NCI-H748 (cell line): ENCODE data around the gene DUSP10.
A peak's percentile ranks its signal among the peaks of the same experiment; 100 is the strongest.

Experiments used
- DNase-seq: peaks from one replicate; lab custom pipeline; 2025; ENCODE audit not compliant: unreplicated experiment; lab: John Stamatoyannopoulos, UW

The DUSP10 gene

DNA sequence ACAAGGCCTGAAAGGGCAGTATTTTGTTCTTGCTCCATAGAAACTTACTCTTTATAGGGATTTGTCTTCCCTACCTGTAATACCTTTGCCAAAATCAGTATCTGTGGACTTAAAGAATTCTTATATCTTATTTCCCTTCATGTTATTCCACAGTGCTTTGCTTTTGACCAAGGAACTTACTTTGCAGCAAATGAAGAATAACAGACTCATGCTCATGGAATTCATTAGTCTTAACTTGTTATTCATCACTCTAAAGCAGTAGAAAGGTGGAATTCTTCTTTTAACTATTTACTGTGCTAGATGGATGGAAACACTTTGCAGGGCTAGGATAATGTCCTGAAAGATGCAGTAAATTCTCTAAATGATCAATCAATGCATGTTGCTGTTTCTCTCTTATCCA, 45.9 kb downstream of the DUSP10 start:
- DNase-seq = no peak

DNA sequence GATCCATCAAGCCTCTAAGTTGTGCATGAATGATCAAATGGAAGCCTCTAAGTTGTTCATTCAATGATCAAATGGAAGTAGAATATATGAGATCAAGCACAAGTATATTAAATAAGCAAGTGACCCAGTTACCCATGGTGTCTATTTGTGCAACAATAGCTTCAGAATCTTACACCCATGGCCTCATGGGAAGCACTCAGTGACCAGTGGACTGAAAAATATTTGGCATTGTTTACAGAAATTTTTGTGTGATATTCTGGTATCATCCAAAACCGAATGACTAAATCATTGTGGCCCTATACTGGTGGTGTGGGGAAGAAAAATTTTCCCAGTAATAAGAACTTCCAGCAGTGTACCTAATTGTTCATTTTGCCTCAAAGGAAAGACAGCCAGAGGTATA, 46.6 kb downstream of the DUSP10 start:
- no peak for DNase-seq

GRCh38 chr1:221694109-221694508, 47.8 kb downstream of the DUSP10 start:
- DNase-seq = no peak

DNA sequence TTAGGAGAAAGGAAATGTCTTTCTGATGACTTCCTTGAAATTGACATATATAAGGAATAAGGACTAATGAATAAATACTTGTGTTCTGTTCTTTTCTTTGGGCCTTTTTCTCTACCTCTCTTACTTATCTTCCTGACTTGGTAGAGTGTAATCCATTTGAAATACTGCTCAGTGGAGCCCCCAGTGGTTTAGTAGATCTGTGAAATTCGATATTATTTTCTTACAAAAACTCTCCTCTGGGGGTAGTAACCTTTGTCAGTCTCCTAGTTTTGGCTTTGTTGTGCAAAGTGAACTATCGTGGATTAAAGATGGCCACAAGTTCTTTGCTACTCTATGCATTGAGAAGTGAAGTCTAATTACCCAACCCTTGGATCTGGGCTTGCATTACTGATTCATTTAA, 48.8 kb downstream of the DUSP10 start:
- DNase-seq = no peak

GRCh38 chr1:221692643-221693042, 49.2 kb downstream of the DUSP10 start:
- DNase-seq = no peak

GRCh38 chr1:221691261-221691660, 50.6 kb downstream of the DUSP10 start:
- no peak for DNase-seq

- DNase-seq = no peak
Observed at GRCh38 chr1:221690858-221691257, 51.0 kb downstream of the DUSP10 start.

- no peak for DNase-seq
Observed at GRCh38 chr1:221689138-221689537, 52.8 kb downstream of the DUSP10 start.

DNA sequence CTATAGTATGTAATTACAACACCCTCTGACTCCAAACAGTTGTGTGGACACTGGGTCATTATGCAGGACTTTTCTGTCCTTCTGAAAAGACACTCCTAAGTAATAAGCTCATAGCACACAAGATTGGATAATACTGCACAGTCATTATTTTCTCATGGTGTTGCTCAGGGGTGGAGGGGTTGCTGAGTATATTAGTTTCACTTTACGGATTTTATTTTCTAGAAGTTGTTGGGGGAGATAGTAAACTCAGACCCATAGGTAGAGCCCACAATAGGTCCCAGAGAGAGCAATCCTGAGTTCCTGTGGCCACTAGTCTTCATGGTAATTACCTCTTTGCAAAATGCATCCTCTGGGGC, 53.4 kb downstream of the DUSP10 start:
- DNase-seq = no peak

DNA sequence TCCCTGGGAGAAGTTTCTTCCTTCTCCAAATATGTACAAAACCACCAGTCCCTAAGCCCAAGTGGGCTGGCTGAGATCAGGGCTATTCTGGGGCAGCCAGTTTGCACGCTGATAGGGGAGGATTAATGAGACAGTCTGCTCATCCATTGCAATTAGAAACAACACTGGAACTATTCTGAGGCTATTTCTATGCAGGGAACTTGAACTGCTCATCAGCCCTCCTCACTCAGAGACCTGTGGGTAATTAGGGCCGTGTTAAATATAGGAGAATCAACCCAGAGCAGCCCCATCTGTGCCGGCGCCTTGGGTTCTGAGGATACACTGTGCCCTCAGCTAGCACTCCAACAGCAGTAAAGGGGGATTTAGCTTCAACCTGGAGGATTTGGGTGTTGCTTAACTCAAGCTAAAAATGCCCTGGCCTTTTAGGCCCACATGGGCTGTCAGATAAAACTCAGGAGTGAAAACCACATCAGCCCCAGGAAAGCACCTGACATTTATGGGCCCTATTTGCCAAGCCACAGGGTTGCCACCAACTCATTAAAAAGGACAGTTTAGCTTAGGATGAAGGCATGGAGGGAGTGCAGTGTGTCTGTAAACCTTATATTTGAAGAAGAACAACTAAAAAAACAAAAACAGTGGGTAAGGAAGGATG, 53.9 kb downstream of the DUSP10 start:
- no peak for DNase-seq

GRCh38 chr1:221683681-221684080, 58.2 kb downstream of the DUSP10 start:
- DNase-seq = no peak

GRCh38 chr1:221680085-221680484, 61.8 kb downstream of the DUSP10 start:
- no peak for DNase-seq

GRCh38 chr1:221678014-221678413, 63.9 kb downstream of the DUSP10 start:
- DNase-seq = no peak

DNA sequence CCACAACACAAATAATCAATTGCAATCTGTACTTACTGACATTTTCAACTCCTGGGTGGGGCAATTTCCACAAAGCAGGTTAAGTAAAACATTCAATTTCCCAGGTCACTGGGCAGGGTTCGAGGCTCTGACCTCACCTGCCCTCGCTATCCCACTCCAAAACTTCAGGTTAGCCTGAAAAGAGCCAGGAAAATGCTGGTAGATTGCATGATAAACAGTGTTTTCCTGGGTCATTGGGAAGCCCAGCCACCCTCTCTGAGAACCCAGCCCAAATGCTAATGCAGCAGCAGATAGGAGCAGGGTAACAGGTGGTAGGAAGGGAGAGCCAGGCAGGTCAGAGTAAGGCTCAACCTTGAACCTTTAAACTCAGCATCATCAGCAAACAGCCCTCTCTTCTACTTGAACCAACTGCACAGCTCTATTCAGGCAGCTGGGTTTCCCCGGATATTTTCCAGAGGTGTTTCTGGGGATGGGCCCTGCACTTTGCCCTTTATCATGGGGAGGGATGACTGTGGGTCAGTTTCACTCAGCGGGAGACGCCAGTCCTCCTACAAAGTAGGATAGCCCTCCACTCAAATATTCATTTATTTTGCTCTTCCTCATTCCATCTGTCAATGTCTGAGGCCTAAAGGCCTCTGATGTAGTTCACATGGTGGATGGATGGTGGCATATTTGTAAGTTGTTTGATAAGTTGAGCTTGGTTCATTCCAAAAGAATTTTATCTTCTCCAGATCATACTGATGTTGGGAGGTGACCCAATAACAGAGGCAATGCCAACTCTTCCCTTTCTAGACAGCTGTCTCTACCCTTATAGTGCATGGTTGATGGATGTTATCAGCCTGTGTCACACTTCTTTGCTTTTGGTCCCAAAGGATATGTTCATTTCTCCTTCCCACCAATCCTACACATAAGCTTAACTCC, 65.7 kb downstream of the DUSP10 start:
- no peak for DNase-seq

- peak; percentile 7 for DNase-seq
Observed at GRCh38 chr1:221672965-221673364, 68.9 kb downstream of the DUSP10 start.

DNA sequence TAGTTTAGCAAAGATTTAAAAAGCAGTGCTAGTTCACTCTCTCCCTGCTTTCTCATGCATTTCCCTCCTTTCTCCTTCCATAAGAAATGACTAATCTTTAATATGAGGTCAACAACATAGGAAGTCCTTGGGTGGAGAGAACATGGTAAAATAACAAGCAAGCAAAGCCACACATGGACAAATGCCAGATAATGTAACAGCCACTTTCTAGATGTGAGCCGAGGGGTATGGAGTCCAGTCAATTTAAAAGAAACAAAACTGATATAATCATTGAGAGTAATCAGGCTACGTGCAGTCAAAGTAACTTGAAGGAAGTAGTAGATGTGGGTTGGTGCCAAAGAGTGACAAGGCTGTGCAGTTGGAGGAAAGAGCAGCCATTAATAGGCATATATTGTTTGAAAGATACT, 69.6 kb downstream of the DUSP10 start:
- DNase-seq = no peak

DNA sequence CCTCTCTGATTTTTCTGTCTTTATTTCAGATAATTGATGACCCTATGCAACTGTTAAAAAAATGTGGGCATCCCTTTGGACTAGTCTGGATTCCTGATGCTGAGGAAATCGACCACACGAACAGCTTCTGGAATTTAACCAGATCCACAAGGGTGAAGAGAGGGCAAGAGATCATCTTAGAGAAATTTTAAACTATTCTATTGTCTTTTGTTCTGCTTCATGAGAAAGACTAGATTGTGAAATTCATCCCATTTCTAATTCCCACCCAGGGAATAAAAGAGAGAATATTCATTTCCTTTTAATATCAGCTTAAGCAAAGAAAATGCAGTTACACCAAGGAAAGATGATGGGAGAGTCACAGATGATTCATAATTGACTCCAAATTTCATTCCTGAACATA, 71.8 kb downstream of the DUSP10 start:
- DNase-seq = no peak

- peak; percentile 77 for DNase-seq
Observed at GRCh38 chr1:221669441-221669840, 72.4 kb downstream of the DUSP10 start.

DNA sequence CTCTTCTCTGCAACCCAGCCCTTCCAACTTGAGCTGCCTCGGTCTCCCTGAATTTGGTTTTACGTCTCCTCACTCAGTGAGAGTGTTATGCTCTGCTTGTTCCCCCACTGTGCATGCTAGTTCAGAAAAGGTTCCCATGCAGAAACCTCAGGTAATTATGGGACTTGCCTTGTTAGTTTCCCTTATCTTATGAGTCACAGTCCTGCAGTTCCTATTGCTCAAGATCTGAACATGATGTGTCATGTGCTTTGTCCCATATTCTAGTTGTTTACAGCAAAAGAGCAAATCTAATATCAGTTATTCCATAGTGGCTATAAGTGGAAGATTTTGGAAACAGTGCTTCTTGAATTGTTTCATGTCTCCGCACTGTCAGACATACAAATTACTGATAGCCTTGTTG, 74.4 kb downstream of the DUSP10 start:
- no peak for DNase-seq

- DNase-seq = peak; percentile 33
Observed at GRCh38 chr1:221664253-221664652, 77.6 kb downstream of the DUSP10 start.

DNA sequence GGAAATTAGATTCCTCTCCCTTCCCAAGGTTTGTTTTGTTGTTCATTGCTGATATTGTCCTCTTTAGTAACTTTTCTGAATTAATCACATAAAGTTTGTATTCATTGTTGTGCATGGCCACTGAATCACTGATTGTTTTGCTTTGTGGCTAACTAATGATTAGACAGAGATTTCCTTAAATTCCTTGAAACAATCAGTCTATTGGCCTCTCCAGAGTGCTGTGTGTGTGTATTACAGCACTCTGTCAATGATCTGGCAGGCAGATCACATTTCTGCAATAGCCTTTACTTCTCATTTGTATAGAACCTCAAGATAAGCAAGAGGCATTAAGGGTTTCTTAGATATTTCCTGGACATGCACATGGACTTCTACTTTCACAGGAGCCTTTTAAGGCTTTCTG, 78.6 kb downstream of the DUSP10 start:
- DNase-seq = no peak

GRCh38 chr1:221655766-221656305, 86.1 kb downstream of the DUSP10 start:
- DNase-seq = no peak
